Measurements from ENCODE around the gene SELENON.

SELENON gene

GRCh38 chr1:25864434-25864833 is 64.4 kb downstream of the SELENON start:
- DNase-seq, result no peak

- no peak for DNase-seq
Measured at GRCh38 chr1:25866288-25866687, 66.3 kb downstream of the SELENON start.

GRCh38 chr1:25867210-25867991 is 67.4 kb downstream of the SELENON start:
- no peak for DNase-seq
